HG02763 (cell line): ENCODE data around the gene DDI1.
"Not testable (repeated sequence)": the region's sequence is repeated elsewhere in the genome, so short reads cannot be mapped to it uniquely, and the experiment has no call there.

Source experiments
- ATAC-seq: cut with Tn5 transposase; IDR thresholded peaks from one replicate; pipeline ENCODE4 v1.9.1; 2021; ENCODE audit warnings: mild to moderate bottlenecking, moderate library complexity; ENCODE audit not compliant: unreplicated experiment

DDI1 gene

GRCh38 chr11:104036995-104037394, 555 bp downstream of the DDI1 start:
- ATAC-seq = no peak

- no peak for ATAC-seq
These were observed 5.4 kb downstream of the DDI1 start for GRCh38 chr11:104041792-104042191.

- no peak for ATAC-seq
These were observed 6.7 kb downstream of the DDI1 start for GRCh38 chr11:104043142-104043541.

- ATAC-seq = no peak
These were observed 7.3 kb downstream of the DDI1 start for GRCh38 chr11:104043678-104044239.

- no peak for ATAC-seq
These were observed 9.9 kb downstream of the DDI1 start for GRCh38 chr11:104046331-104046730.

GRCh38 chr11:104046858-104047257, 10.4 kb downstream of the DDI1 start:
- ATAC-seq = not testable (repeated sequence)

GRCh38 chr11:104049116-104049515, 12.7 kb downstream of the DDI1 start:
- no peak for ATAC-seq

- ATAC-seq = no peak
These were observed 15.3 kb downstream of the DDI1 start for GRCh38 chr11:104051778-104052177.

- ATAC-seq = no peak
These were observed 17.5 kb downstream of the DDI1 start for GRCh38 chr11:104053743-104054478.

GRCh38 chr11:104054911-104055529, 18.6 kb downstream of the DDI1 start:
- no peak for ATAC-seq

GRCh38 chr11:104055596-104055995, 19.2 kb downstream of the DDI1 start:
- no peak for ATAC-seq

- no peak for ATAC-seq
These were observed 21.5 kb downstream of the DDI1 start for GRCh38 chr11:104057908-104058307.

GRCh38 chr11:104058680-104059079, 22.2 kb downstream of the DDI1 start:
- no peak for ATAC-seq

GRCh38 chr11:104060004-104060794, 23.8 kb downstream of the DDI1 start:
- ATAC-seq = no peak

- ATAC-seq = peak; percentile 76
These were observed 24.4 kb downstream of the DDI1 start for GRCh38 chr11:104060820-104061219.

GRCh38 chr11:104061853-104062521, 25.5 kb downstream of the DDI1 start:
- ATAC-seq = no peak

- ATAC-seq = no peak
These were observed 27.7 kb downstream of the DDI1 start for GRCh38 chr11:104064034-104064630.

- no peak for ATAC-seq
These were observed 31.1 kb downstream of the DDI1 start for GRCh38 chr11:104067534-104067933.

GRCh38 chr11:104073950-104074705, 37.7 kb downstream of the DDI1 start:
- peak; percentile 83 for ATAC-seq

- no peak for ATAC-seq
These were observed 38.7 kb downstream of the DDI1 start for GRCh38 chr11:104075091-104075490.
